CD4-positive, CD25-positive, alpha-beta regulatory T cell (primary cell): ENCODE data around the gene CDH13. TPM values are rescaled to one million over a fixed set of nuclear protein-coding genes. Genes with fewer than 3 reads are reported as not detected.

Experiments
- ATAC-seq, 2 donors: fragments of 150-1000 bp; cut with Tn5 transposase; one replicate each; pipeline ENCODE4 v1.10.0; 2021; ENCODE audit warnings: low read depth in 2 of 2, moderate number of reproducible peaks in 2 of 2, moderate library complexity in 1 of 2
- DNase-seq, 3 donors: peaks; one replicate each; pipeline versions ENCODE4 v3.0.0 to v3.0.0-alpha.2; 2012 to 2022; ENCODE audit warnings: mixed read lengths in 1 of 3
- H3K27ac ChIP-seq: one replicate; pipeline ENCODE4 v1.7.0; 2013; ENCODE audit warnings: mild to moderate bottlenecking, low read length; ENCODE audit not compliant: insufficient read depth, poor library complexity, severe bottlenecking
- H3K27me3 ChIP-seq: one replicate; pipeline ENCODE4 v1.7.0; 2013; ENCODE audit warnings: low read length; ENCODE audit not compliant: control insufficient read depth, insufficient read depth
- H3K36me3 ChIP-seq: one replicate; pipeline ENCODE4 v1.7.0; 2013; ENCODE audit warnings: mild to moderate bottlenecking, low read length, moderate library complexity; ENCODE audit not compliant: control insufficient read depth, insufficient read depth
- H3K4me1 ChIP-seq: 2 replicates; pipeline ENCODE4 v1.7.0; 2013; ENCODE audit warnings: mild to moderate bottlenecking, low read length; ENCODE audit not compliant: insufficient read depth, control insufficient read depth, poor library complexity, severe bottlenecking
- H3K4me3 ChIP-seq: one replicate; pipeline ENCODE4 v1.7.0; 2013; ENCODE audit warnings: low read depth, mild to moderate bottlenecking, low read length, moderate library complexity
- H3K9me3 ChIP-seq, 2 experiments: 1 replicate in 1 of 2; 2 replicates in 1 of 2; pipeline ENCODE4 v1.7.0; 2013; ENCODE audit warnings: low read length in 2 of 2, mild to moderate bottlenecking in 1 of 2, moderate library complexity in 1 of 2; ENCODE audit not compliant: control insufficient read depth in 2 of 2
- H3K27ac Mint-ChIP-seq, 3 donors: one replicate each; pipeline ENCODE4 v1.8.0; 2020 to 2022; ENCODE audit warnings: mild to moderate bottlenecking in 3 of 3, mixed read lengths in 3 of 3, moderate library complexity in 2 of 3
- H3K27me3 Mint-ChIP-seq: one replicate; pipeline ENCODE4 v1.8.0; 2022; ENCODE audit warnings: mild to moderate bottlenecking, mixed read lengths
- H3K36me3 Mint-ChIP-seq: one replicate; pipeline ENCODE4 v1.8.0; 2020; ENCODE audit warnings: mixed read lengths
- H3K4me1 Mint-ChIP-seq, 4 donors: one replicate each; pipeline ENCODE4 v1.8.0; 2020 to 2022; ENCODE audit warnings: mixed read lengths in 4 of 4, mild to moderate bottlenecking in 1 of 4
- H3K4me3 Mint-ChIP-seq, 4 donors: one replicate each; pipeline ENCODE4 v1.8.0; 2020 to 2022; ENCODE audit warnings: mild to moderate bottlenecking in 4 of 4, mixed read lengths in 4 of 4, moderate library complexity in 3 of 4
- H3K9me3 Mint-ChIP-seq, 7 donors: one replicate each; pipeline ENCODE4 v1.8.0; 2020 to 2022; ENCODE audit warnings: mixed read lengths in 7 of 7, mild to moderate bottlenecking in 3 of 7, moderate library complexity in 2 of 7
- polyA plus RNA-seq, 4 donors: library from polyadenylated mRNA; unstranded; fragments of 300-500 nt; fragmentation: Illumina TruSeq; gene quantifications; one replicate each; pipeline ENCODE4 v1.2.3, GENCODE V29; 2021
- total RNA-seq: library from RNA; stranded (reverse); gene quantifications from one replicate; pipeline ENCODE4 v1.2.3, GENCODE V29; 2022

CDH13 gene
- total and polyA plus RNA-seq, 5 donors from 2014 or later = not detected

DNA sequence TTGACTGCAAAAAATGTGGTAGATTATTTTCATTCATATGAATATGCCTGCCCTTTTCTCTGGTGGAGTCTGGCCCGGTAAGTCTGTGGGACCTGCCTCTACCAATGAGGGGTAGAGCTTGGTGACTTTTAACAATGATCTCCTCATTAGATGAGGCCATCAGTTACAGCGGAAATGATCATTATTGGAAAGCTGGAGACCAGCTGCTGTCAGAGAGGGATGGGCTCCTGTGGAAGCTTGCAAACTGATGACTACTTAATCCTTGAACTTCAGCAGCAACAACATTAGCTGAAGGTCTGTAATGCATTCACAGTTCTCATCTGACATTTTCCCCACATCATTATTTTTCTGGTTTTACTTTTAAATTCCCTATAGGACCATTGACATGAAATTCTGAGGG lies 194.1 kb downstream of the CDH13 start:
- Mint-ChIP-seq H3K27ac (no peak overlapping the region), H3K9me3 (peaks cover 0 to 5% (median 2%) of the 10 kb centered on the region in 7 donors), H3K36me3 (no peaks in the 10 kb centered on the region), H3K27me3 (no peaks in the 10 kb centered on the region), H3K4me1 (no peaks in the 10 kb centered on the region), H3K4me3 (no peak overlapping the region)
- DNase-seq = no peak
- Histone ChIP-seq H3K4me3 (no peak overlapping the region), H3K27ac (no peak overlapping the region), H3K27me3 (peaks cover 3% of the 10 kb centered on the region), H3K9me3 (no peaks in the 10 kb centered on the region), H3K4me1 (no peaks in the 10 kb centered on the region), H3K36me3 (no peaks in the 10 kb centered on the region)
- no peak for ATAC-seq

DNA sequence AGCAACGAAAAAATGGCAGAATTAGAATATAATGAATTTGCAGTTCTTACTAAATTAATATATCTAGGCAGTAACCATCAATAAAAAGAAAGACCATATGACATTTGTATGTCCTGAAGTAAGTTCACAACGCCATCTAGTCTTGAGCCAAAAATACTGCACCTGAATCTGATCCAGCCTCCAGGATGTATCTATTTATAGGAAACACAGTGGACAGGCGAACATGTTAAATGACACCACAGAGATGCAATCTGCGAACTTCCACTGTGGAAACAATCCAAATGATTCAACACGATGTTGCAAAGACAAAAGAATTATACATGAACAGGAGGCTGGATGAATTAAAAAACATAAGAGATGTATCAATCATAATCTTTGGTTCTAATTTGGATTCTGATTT lies 197.6 kb downstream of the CDH13 start:
- Histone ChIP-seq H3K9me3 (no peaks in the 10 kb centered on the region), H3K27ac (no peak overlapping the region), H3K27me3 (peaks cover 3% of the 10 kb centered on the region), H3K4me1 (no peaks in the 10 kb centered on the region), H3K36me3 (no peaks in the 10 kb centered on the region), H3K4me3 (no peak overlapping the region)
- no peak overlapping the region for H3K27ac Mint-ChIP-seq
- DNase-seq = no peak
- H3K4me1 Mint-ChIP-seq = no peaks in the 10 kb centered on the region
- ATAC-seq = no peak
- peaks cover 0 to 4% (median 2%) of the 10 kb centered on the region in 7 donors for H3K9me3 Mint-ChIP-seq
- H3K4me3 Mint-ChIP-seq = no peak overlapping the region
- H3K27me3 Mint-ChIP-seq = no peaks in the 10 kb centered on the region
- H3K36me3 Mint-ChIP-seq = no peaks in the 10 kb centered on the region

DNA sequence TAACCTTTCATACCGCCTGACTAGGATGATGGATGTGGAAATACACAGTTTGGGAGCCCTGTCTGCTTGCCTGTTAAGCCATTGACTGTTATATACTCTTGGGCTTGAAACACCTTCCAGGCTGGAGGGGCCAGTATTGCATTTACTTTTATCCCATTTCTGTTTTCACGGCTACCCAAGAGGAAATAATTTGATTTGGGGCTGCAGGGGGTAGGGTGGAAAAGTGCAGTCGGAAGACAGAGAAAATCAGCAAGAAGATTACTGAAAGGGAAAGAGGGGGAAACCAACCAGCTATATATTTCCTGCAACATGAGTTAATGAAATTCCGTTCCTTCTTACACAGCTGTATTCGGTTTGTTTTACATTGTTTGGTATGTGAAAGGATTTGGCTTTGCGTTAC lies 202.5 kb downstream of the CDH13 start:
- DNase-seq = no peak
- ATAC-seq = no peak
- Histone ChIP-seq H3K4me3 (no peak overlapping the region), H3K27me3 (no peaks in the 10 kb centered on the region), H3K9me3 (no peaks in the 10 kb centered on the region), H3K27ac (no peak overlapping the region), H3K4me1 (no peaks in the 10 kb centered on the region), H3K36me3 (no peaks in the 10 kb centered on the region)
- Mint-ChIP-seq H3K9me3 (peaks cover 0 to 5% (median 2%) of the 10 kb centered on the region in 7 donors), H3K27me3 (no peaks in the 10 kb centered on the region), H3K36me3 (no peaks in the 10 kb centered on the region), H3K4me3 (no peak overlapping the region), H3K27ac (no peak overlapping the region), H3K4me1 (no peaks in the 10 kb centered on the region)

DNA sequence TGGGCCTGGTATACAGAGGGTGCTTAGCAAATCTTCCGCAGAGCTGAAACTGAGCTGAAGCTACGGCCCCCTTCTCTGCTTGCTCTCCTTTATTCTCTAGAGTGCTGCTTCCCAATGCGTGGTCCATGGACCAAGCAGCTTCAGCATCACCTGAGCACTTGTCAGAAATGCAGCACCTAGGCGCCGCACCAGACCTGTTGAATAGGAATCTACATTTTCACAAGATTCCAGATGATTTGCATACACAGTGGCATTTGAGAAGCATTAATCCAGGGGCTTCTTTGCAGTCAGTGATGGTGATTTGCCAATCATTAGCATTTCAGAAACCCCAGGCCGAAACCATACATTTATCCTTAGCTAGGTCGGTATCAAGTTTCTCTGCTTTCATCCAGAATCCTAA lies 204.2 kb downstream of the CDH13 start:
- no peaks in the 10 kb centered on the region for H3K27me3 ChIP-seq
- no peaks in the 10 kb centered on the region for H3K36me3 ChIP-seq
- H3K4me1 ChIP-seq = no peaks in the 10 kb centered on the region
- no peak overlapping the region for H3K27ac Mint-ChIP-seq
- no peaks in the 10 kb centered on the region for H3K27me3 Mint-ChIP-seq
- DNase-seq = no peak
- no peak overlapping the region for H3K27ac ChIP-seq
- H3K9me3 Mint-ChIP-seq = peaks cover 0 to 5% (median 0%) of the 10 kb centered on the region in 7 donors
- no peaks in the 10 kb centered on the region for H3K4me1 Mint-ChIP-seq
- no peak overlapping the region for H3K4me3 ChIP-seq
- no peak for ATAC-seq
- no peak overlapping the region for H3K4me3 Mint-ChIP-seq
- H3K9me3 ChIP-seq = no peaks in the 10 kb centered on the region
- H3K36me3 Mint-ChIP-seq = no peaks in the 10 kb centered on the region

DNA sequence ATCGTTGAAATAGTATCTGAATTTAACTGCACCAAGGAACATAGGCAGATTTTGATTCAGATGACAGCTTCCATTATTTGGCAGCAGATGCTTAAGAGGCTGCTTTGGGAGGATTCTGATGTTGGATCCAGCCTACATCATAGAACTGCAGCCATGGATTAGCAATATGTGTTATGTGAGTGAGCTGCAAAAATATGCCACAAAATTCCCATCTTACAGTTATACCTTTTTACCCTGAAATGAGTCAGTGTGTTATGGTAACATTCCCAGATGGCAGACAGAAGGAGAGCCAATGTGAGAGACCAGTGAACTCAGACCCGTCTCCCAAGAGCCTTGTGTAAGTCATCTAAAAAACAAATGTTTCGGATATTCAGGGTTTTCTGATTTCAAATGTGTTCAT lies 206.1 kb downstream of the CDH13 start:
- no peaks in the 10 kb centered on the region for H3K27me3 Mint-ChIP-seq
- H3K4me1 Mint-ChIP-seq = no peaks in the 10 kb centered on the region
- ATAC-seq = no peak

DNA sequence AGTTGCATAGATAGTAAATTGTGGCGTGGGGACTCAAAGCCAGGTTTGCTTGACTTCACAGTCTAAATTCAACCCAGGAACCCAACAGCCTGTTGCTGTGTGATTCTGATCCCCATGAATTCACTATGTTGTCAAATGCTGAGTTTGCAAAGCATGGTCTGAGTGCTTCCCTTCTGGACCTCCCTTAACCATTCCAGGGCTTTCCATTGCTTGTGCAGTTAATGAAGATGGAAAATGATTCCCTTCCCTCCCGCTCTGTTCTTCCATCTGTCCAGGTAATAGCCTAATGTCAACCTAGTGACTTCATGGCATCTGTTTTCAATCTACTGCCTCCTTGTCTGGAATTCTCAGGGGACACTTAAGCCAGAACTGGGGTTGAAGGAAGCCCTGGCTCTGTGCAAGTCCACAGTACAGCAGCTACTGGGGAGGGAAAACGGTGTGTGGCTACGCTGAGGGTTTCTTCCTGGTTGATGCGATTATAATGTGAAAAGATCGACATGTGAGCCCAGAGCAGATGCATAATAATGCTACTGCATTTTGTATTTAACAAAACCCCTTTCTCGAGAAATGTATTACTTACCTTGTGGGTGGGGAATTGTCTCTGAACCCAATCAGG lies 206.7 kb downstream of the CDH13 start:
- no peak overlapping the region for H3K27ac ChIP-seq
- no peaks in the 10 kb centered on the region for H3K36me3 Mint-ChIP-seq
- no peaks in the 10 kb centered on the region for H3K9me3 ChIP-seq
- H3K9me3 Mint-ChIP-seq = peaks cover 0 to 6% (median 0%) of the 10 kb centered on the region in 7 donors
- H3K4me1 ChIP-seq = no peaks in the 10 kb centered on the region
- no peak overlapping the region for H3K4me3 ChIP-seq
- H3K36me3 ChIP-seq = no peaks in the 10 kb centered on the region
- no peak overlapping the region for H3K4me3 Mint-ChIP-seq
- no peaks in the 10 kb centered on the region for H3K4me1 Mint-ChIP-seq
- ATAC-seq = no peak
- DNase-seq = no peak
- no peaks in the 10 kb centered on the region for H3K27me3 ChIP-seq
- no peak overlapping the region for H3K27ac Mint-ChIP-seq
- H3K27me3 Mint-ChIP-seq = no peaks in the 10 kb centered on the region

More for the DNA sequence above, 206.1 kb downstream of the CDH13 start:
- Histone ChIP-seq H3K4me3 (no peak overlapping the region), H3K27ac (no peak overlapping the region), H3K9me3 (no peaks in the 10 kb centered on the region), H3K4me1 (no peaks in the 10 kb centered on the region), H3K36me3 (no peaks in the 10 kb centered on the region), H3K27me3 (no peaks in the 10 kb centered on the region)
- peaks cover 0 to 6% (median 0%) of the 10 kb centered on the region in 7 donors for H3K9me3 Mint-ChIP-seq
- H3K4me3 Mint-ChIP-seq = no peak overlapping the region
- no peak overlapping the region for H3K27ac Mint-ChIP-seq
- DNase-seq = no peak
- H3K36me3 Mint-ChIP-seq = no peaks in the 10 kb centered on the region

DNA sequence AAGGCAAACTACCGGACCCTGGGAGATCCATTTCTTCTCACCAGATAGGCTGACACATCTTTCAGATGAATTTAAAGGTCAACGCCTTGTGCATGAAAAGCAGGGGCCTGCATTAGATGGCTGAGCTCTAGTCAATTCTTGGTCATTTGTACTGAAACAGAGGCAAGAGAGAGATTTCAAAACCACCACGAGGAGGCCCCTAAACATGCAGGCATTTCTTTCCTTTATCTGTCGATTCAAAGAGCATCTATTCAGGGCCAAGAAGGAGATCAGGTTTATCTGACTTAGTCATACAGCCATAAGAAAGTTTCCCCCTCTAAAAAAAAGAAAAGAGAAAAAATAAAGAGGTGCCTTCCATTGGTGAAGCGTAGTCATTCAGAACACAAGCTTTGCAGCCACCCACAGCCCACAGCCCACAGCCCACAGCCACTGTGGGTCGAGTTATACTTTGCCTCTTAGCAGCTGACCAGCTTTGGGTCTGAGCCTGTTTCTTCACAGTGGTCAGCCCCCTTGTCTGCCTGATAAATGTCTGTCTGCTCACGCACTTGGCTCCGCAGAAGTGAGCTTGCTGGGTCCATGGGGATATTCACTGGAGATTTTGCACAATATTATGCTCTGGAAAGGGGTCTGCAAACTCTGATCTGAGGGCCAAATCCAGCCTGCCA lies 207.5 kb downstream of the CDH13 start:
- no peaks in the 10 kb centered on the region for H3K27me3 ChIP-seq
- H3K4me3 Mint-ChIP-seq = no peak overlapping the region
- no peaks in the 10 kb centered on the region for H3K36me3 ChIP-seq
- H3K27ac Mint-ChIP-seq = no peak overlapping the region
- peaks cover 0 to 6% (median 0%) of the 10 kb centered on the region in 7 donors for H3K9me3 Mint-ChIP-seq
- H3K4me1 Mint-ChIP-seq = no peaks in the 10 kb centered on the region
- H3K4me3 ChIP-seq = no peak overlapping the region
- no peaks in the 10 kb centered on the region for H3K4me1 ChIP-seq
- H3K27ac ChIP-seq = no peak overlapping the region
- H3K9me3 ChIP-seq = no peaks in the 10 kb centered on the region
- no peak for ATAC-seq
- no peaks in the 10 kb centered on the region for H3K27me3 Mint-ChIP-seq
- H3K36me3 Mint-ChIP-seq = no peaks in the 10 kb centered on the region
- DNase-seq = no peak
